NCI-H2171 treated with DMSO at 0.1 percent for 48 hours (cell line): ENCODE measurements around the gene MAN1C1.
A peak's percentile ranks its signal among the peaks of the same experiment; 100 is the strongest.

ENCODE experiments used
- DNase-seq: peaks from one replicate; lab custom pipeline; 2025; lab: John Stamatoyannopoulos, UW

MAN1C1 gene

GRCh38 chr1:25614501-25615171, 2.0 kb upstream of the MAN1C1 start:
- no peak for DNase-seq

DNA sequence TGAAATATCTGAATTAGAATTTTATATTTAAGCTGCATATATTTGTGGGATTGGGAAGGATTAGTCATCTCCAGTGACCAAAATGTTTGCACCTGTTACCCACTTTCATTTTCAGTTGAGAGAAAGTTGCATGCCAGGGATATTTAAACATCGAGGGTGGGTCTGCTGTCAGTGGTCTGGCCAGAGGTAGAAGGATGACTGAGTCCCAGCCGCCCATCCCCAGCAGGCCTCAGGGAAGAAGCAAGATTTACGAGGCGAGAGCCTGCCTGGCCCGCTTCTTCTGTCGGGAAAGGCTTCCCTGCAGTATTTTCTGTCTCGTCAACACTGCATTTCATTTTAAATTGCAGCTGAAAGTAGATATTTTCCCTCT, 1.4 kb upstream of the MAN1C1 start:
- DNase-seq: no peak

DNA sequence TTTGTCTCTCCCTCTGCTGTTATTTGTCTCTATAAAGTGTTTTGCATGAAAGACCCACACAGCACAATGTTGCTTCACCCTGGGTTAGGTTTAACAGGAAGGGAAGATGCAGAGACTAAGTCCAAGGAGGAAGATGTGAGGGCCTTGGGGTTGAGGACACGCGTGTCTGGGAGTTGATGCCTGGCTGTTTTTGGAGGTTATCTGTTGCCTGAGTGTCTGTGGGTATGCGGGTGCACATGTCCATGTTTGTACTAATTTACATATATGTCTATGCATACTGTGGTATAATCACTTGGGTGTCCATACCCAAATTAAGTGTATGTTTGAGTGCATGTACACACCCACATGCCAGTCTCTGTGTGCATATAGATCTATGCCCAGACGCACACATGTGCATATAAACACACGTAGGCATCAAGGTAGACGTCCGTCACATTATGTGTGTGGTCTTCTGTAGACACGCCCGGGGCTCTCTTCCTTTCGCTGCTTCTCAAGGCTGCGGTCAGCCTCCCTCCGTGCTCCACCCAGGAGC, 962 bp upstream of the MAN1C1 start:
- DNase-seq: no peak

DNA sequence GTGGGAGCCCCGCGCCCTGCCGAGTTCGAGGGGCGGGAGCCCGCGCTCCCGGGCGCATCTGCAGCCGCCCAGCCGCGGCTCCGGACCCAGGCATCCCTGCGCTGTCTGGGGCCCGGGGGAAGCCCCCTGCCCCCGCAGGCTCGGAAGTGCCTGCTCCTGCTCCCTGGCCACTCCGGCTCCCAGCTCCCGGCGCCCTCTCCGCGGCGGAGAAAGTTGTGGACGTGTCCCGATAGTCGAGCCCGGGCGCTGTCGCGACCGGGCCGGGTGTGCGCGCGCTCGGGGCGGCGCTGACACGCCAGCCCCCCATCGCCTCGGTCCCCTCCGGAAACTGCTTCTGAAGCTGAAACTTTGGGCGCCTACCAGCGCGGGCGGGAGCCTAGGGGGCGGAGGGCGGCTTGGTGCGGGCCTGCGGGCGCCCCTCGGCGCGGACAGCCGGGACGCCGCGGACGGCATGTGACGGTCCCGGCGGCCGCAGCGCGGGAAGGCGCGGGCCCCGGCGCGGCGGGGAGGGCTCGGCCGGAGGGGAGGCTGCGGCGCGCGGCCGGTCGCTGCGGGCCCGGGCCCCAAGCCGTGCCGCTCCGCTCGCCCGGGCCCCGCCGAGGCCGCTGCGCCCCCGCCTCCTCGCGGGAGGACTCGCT, 515 bp downstream of the MAN1C1 start:
- no peak for DNase-seq

DNA sequence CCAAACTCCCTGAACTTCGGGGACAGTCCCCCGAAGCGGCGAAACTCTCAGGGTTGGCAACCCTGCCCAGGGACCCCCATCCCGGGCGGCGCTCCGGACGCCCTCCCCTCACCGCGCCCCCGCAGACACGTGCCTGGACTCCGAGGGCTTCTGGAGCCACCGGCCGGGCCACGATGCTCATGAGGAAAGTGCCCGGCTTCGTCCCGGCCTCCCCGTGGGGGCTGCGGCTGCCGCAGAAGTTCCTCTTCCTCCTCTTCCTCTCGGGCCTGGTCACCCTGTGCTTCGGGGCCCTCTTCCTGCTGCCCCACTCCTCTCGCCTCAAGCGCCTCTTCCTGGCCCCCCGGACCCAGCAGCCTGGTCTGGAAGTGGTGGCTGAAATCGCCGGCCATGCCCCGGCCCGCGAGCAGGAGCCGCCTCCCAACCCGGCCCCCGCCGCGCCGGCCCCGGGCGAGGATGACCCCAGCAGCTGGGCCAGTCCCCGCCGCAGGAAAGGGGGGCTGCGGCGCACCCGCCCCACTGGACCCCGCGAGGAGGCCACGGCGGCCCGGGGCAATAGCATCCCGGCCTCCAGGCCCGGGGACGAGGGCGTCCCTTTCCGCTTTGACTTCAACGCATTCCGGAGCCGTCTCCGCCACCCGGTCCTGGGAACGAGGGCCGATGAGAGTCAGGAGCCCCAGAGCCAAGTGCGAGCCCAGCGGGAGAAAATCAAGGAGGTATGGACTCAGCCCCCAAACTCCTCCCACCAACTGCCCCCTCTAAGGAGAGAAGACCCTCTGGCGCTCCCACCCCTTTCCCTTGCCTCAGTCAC, 1.2 kb downstream of the MAN1C1 start:
- DNase-seq: no peak

GRCh38 chr1:25618433-25618808, 1.8 kb downstream of the MAN1C1 start:
- no peak for DNase-seq

GRCh38 chr1:25619101-25619890, 2.7 kb downstream of the MAN1C1 start:
- DNase-seq: peak; percentile 39

DNA sequence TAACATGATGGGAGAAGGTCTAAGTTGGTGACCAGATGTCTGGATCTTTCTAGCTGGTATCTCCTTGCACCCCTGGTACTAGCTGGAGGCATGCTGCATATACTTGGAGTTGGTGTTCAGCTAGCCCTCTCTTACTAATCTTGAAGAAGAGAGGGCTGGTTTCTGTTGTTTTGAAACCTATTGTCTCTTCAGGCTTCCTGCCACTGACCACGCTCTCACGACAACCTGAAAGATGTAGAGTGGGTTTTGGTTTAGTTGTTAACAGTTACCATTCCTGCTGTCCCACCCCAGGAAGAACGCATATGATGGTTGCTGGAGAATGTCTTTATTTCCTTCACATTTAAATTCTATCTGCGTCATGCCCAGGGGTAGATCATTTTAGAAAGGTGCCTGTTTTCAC, 3.6 kb downstream of the MAN1C1 start:
- DNase-seq: no peak

GRCh38 chr1:25620701-25621350, 4.2 kb downstream of the MAN1C1 start:
- no peak for DNase-seq

GRCh38 chr1:25621876-25622275, 5.3 kb downstream of the MAN1C1 start:
- peak; percentile 83 for DNase-seq

- DNase-seq: no peak
Observed at GRCh38 chr1:25622531-25622930, 5.9 kb downstream of the MAN1C1 start.

DNA sequence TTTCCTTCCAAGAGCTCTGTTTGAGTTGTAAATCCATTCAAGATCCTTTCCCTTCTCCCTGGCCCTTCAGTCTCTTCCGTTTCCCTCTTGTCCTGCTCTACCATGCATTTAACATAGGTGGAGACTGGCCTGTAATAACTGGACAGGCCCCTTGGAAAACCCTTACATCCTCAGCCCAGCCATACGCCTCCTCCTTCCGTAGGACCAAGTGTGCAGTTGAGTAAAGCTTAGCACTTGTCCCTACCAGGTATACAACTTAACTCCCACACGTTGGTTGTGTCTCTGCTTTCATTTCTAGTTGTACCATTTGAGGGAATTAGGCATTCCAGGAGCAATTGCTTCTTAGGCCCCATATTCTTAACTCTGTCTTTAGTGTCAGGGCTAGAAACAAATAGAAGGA, 6.4 kb downstream of the MAN1C1 start:
- no peak for DNase-seq

DNA sequence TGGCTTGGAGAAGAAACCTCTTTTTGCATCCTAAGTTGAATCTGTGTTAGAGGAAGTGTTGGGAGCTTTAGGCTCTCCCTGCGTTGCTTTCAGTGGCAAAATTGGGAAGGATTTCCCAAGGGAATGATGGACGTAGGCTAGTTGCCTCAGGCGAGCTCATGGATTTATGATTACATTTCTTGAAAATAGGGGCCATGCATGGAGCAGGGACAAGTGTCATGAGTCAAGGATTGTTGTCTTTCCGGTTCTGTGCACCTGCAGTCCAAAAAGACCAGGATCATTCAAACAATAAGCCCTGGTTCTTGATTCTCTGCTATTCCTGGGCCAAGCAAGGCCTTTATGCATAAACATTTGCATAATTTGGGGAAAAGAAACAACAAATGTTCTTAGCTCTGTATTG, 7.1 kb downstream of the MAN1C1 start:
- no peak for DNase-seq

- DNase-seq: no peak
Observed at GRCh38 chr1:25624156-25624555, 7.6 kb downstream of the MAN1C1 start.

- DNase-seq: no peak
Observed at GRCh38 chr1:25624604-25625003, 8.0 kb downstream of the MAN1C1 start.

- DNase-seq: no peak
Observed at GRCh38 chr1:25626018-25626417, 9.4 kb downstream of the MAN1C1 start.

GRCh38 chr1:25628741-25629421, 12.3 kb downstream of the MAN1C1 start:
- DNase-seq: no peak

DNA sequence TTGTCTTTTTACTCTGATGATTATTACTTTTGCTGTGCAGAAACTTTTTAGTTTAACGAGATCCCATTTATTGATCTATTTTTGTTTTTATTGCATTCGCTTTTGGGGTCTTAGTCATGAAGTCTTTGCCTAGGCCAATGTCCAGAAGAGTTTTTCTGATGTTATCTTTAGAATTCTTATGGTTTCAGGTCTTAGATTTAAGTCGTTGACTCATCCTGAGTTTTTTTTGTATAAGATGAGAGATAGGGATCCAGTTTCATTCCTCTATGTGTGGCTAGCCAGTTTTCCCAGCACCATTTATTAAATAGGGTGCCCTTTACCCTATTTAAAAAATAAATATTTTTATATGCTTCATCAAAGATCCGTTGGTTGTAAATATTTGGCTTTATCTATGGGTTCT, 13.2 kb downstream of the MAN1C1 start:
- no peak for DNase-seq

DNA sequence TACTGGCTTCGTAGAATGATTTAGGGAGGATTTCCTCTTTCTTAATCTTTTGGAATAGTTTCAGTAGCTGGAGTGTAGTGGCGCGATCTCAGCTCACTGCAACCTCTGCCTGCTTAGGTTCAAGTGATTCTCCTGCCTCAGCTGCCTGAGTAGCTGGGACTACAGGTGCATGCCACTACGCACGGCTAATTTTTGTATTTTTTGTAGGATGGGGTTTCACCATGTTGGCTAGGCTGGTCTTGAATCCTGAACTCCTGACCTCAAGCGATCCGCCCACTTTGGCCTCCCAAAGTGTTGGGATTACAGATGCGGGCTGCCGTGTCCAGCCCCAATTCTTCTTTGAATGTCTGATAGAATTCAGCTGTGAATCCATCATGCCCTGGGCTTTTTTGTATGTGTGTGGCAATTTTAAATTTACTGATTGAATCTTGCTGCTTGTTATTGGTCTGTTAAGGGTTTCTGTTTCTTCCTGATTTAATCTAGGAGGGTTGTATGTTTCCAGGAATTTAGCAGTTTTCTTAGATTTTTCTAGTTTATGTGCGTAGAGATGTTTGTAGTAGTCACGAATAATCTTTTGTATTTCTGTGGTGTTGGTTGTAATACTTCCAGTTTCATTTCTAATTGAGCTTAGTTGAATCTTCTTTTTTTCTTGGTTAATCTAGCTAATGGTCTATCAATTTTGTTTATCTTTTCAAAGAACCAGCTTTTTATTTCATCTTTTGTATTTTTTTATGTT, 15.3 kb downstream of the MAN1C1 start:
- DNase-seq: no peak

DNA sequence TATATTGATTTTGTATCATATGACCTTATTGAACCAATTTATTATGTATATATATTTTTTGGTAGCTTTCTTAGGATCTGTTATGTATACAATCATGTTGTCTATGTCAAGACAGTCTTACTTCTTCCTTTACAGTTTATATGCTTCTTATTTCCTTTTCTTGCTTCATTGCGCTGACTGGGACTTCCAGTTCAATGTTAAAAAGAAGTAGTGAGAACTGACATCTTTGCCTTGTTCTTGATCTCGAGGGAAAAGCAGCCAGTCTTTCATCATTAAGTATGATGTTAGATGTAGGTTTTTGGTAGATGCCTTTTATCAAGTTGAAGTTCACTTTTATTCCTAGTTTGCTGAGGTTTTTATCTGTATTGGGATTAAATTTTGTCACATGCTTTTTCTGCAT, 17.5 kb downstream of the MAN1C1 start:
- DNase-seq: no peak
